Smooth muscle cell of bladder (primary cell): ENCODE measurements around the gene PCDHGA7. TPM values are rescaled to one million over a fixed set of nuclear protein-coding genes. Genes with fewer than 3 reads are reported as not detected.

Experiments used
- total RNA-seq: library from RNA; depleted of rRNA; stranded (reverse); fragments of >200 nt; gene quantifications from 2 replicates; pipeline ENCODE4 v1.2.3, GENCODE V29; 2014

The PCDHGA7 gene
- total RNA-seq: 4.1 and 4.6 TPM in 2 replicates

DNA sequence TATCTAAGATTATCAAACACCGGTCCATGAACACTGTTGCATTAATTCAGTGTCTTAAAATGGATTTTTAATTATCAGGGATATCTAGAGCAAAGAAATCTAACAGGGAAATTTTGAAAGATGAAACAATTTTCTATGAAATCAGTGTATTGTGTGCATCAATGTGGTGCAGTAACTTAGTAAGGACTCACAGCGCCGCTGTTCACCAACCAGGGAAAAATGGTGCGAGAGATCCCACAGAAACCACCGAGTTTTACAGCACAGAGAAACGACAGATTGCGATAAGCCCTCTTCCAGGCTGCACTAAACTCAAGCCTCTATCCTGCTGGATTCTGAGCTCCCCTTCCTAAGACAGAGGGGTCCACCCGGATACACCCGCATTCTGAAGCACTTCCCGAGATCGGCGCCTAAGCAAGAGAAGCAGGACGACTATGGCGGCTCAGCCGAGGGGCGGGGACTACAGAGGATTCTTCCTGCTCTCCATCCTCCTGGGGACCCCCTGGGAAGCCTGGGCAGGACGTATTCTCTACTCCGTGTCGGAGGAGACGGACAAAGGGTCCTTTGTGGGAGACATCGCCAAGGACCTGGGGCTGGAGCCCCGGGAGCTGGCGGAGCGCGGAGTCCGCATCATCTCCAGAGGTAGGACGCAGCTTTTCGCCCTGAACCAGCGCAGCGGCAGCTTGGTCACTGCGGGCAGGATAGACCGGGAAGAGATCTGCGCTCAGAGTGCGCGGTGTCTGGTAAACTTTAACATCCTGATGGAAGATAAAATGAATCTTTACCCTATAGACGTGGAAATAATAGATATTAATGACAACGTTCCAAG, at the start of gene PCDHGA7:
PCDHGA7 (plus strand) TSS at position 274 of the 826 bp plus-strand sequence; CDS start at position 432, 158 bp downstream.

DNA sequence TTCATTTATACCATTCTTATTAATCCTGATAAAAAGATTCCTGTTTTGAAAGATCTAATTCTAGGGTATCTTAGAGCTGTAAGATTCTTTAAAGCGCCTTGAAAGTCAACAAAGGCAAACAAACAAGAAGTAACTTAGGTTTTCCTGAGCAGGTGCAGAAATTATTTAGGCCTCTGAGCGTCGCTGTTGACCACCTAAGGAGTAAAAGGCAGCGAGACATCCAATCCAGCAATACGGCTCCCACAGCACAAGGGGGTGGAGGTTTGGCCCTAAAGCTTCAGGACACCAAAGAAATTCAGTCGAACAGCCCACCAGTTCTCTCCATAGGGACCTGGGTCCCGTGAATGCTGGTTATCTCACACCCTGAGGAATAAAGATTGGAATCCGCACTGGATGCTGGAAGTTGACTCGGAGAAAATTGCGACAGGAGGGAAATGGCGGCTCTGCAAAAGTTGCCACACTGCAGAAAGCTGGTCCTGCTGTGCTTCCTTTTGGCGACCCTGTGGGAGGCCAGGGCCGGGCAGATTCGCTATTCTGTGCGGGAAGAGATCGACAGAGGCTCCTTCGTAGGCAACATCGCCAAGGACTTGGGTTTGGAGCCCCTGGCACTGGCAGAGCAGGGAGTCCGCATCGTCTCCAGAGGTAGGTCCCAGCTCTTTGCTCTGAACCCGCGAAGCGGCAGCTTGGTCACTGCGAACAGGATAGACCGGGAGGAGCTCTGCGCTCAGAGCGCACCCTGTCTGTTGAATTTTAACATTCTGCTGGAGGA, 43.8 kb upstream of the PCDHGA7 start, which contains the start of gene PCDHGA2:
PCDHGA2 (plus strand) TSS at position 223 of the 769 bp plus-strand sequence.

DNA sequence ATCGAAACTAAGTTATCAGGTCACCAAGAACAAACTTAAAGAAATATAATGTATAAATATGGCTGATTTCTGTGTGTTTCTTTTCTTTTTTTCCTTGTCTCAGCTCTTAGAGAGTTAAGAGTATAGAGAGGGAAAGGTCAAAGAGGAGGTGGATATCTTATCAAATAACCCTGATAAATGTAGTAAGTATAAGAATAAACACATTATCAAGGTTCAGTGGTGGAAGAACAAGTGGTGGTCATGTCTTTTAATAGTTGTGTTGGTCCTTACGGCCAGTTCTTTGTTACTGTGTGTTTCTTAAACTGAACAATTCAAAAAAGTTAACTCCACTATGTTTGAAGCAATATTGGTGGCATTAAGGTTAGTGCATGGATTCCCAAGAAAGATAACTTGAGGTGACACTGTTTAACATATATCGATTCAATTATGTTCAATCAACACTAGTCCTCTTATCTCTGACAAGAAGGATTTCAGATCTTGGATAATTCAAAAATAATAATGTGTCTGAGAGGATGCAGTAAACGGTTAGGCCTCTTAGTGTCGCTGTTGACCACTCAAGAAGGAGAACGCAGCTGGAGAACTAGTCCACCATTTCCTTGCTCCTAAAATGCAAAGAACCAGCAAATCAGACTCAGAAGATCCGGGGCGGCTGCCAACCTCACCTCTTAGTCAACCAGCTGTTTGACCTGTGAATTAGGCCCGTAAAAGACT, 39.1 kb upstream of the PCDHGA7 start, which contains the start of gene PCDHGA3:
PCDHGA3 (plus strand) TSS at position 588 of the 711 bp plus-strand sequence. CDS start 205 bp downstream, outside the sequence.

DNA sequence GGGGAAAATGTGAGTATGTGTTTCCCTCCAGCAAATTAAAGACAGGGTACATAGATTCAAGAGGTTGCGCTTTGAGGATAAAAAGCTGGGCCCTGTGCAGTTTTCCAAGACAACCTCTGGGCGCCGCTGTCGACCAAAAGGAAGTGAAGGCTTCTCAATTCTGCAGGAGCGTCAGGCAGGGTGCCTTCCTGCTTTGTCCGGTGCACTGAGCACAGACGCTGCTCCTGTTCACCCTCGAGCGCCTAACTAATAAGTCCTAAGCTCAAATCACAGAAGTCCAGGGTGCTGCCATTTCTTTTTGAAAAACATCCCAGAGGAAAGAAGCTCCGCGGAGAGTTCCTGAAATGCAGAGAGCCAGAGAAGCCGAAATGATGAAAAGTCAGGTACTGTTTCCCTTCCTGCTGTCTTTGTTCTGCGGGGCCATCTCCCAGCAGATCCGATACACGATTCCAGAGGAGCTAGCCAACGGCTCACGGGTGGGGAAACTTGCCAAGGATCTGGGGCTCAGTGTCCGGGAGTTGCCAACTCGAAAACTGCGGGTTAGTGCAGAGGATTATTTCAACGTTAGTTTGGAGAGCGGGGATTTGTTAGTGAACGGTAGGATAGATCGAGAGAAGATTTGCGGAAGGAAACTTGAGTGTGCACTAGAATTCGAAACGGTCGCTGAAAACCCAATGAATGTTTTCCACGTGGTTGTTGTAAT, 32.5 kb upstream of the PCDHGA7 start, which contains the start of gene PCDHGB1:
PCDHGB1 (plus strand) TSS at position 183 of the 703 bp plus-strand sequence; CDS start at position 345, 162 bp downstream.

DNA sequence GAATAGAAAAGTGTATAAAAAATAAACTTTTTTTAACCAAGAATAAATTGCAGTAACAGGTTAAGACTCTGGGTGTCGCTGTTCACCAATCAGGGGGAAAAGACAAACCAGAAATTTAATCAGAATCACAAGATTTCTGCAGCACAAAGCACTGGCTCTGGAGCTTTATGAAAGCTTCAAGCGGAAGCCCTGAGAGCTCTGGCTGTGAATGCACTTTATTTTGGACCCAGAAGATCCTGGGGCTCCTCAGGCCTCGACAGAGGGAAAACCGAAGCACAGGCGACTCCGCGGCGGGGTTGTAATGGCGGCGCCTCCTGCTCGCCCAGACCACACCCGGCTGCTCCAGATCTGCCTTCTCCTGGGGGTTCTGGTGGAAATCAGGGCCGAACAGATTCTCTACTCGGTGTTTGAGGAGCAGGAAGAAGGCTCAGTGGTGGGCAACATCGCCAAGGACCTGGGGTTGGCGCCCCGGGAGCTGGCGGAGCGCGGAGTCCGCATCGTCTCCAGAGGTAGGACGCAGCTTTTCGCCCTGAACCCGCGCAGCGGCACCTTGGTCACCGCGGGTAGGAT, 27.6 kb upstream of the PCDHGA7 start, which contains the start of gene PCDHGA4:
PCDHGA4 (plus strand) TSS at position 122 of the 570 bp plus-strand sequence; CDS start at position 209, 87 bp downstream.

DNA sequence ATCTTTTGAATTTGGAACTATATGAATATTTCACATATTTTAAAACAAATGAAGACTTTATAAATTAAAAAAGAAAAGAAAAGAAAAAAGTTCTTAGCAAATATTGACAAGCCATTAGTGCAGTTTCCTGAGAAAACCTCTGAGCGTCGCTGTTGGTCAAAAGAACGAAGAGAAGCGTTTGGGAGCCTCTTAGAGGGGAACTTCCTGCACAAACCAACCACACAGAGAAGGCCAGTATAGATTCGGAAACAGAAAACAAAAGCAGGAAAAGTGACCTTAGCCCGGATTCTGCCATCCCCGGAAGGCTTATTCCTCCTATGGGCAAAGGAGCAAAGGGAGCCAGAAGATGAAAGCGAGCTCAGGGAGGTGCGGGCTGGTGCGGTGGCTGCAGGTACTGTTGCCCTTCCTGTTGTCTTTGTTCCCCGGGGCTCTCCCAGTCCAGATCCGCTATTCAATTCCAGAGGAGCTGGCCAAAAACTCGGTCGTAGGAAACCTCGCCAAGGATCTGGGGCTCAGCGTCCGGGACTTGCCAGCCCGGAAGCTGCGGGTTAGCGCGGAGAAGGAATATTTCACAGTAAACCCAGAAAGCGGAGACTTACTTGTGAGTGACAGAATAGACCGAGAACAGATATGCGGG, 22.6 kb upstream of the PCDHGA7 start, which contains the start of gene PCDHGB2:
PCDHGB2 (plus strand) TSS at position 205 of the 637 bp plus-strand sequence; CDS start at position 347, 142 bp downstream.

DNA sequence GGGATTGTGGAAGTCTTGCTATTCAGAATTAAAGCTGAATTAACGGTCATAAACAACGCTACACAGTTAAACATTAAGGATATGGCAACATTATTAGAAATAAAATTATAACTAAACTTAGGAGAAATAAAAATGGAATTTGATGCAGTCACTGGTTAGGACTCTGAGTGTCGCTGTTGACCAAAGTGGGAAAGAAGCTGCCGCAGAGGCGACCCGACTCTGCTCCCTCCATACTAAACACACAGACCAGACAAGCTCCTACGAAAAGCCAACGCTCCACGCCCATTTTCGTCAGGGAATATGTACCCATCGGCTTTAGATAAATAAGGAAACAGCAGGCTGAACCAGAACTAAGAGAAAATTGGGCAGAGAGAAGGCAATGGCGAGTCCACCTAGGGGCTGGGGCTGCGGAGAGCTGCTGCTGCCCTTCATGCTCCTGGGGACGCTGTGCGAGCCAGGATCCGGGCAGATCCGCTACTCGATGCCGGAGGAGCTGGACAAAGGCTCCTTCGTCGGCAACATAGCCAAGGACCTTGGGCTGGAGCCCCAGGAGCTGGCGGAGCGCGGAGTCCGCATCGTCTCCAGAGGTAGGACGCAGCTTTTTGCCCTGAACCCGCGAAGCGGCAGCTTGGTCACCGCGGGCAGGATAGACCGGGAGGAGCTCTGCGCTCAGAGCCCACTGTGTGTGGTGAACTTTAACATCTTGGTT, 18.4 kb upstream of the PCDHGA7 start, which contains the start of gene PCDHGA5:
PCDHGA5 (plus strand) TSS at position 211 of the 709 bp plus-strand sequence; CDS start at position 380, 169 bp downstream.

DNA sequence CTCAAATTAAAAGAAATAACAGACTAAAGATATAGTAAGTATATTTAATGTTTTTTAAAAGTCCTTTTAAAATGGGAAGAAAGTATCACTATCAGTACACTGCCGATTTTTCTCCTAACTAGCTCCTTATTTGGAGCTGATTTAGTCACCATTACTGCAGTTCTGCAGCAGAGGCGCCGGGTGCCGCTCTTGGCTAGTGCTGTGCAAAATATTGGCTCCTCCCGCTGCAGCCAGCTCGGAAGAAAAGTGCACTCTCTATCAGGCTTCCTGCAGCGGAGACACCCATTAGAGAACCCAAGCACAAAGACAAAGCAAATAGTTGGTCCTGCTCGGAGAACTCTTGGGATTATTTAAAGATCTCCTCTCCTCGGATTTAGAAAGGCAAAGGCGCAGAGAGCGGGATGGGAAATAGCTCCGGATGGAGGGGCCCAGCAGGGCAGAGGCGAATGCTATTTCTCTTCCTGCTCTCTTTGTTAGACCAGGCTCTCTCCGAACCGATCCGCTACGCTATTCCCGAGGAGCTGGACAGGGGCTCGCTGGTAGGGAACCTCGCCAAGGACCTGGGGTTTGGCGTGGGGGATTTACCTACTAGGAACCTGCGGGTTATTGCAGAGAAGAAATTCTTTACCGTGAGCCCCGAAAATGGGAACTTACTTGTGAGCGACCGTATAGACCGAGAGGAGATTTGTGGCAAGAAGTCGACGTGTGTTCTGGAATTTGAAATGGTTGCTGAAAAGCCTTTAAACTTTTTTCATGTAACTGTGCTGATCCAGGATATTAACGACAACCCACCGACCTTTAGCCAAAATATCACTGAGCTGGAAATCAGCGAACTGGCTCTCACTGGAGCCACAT, 12.3 kb upstream of the PCDHGA7 start, which contains the start of gene PCDHGB3:
PCDHGB3 (plus strand) TSS at position 249 of the 855 bp plus-strand sequence; CDS start at position 402, 153 bp downstream.

DNA sequence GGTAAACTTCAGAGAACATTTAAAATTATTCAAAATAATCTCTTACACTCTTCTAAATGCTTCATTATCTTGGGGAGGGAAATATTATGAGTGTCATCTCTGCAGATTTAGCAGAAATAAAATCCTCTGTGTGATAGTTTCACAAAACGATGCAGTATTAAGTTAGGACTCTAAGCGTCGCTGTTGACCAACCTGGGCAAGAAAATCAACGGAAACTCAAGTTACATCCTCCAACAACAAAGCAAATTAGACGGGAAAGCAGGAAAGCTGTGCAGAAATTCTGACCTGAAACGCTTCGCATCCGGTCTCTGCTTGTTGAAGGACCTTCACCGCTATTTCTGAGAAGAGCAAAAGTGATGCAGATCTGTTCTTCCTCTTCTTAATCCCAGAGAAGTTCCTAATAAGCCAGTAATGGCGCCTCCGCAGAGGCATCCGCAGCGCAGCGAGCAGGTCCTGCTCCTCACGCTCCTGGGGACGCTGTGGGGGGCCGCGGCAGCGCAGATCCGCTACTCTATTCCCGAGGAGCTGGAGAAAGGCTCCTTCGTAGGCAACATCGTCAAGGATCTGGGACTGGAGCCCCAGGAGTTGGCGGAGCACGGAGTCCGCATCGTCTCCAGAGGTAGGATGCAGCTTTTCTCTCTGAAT, 8.7 kb upstream of the PCDHGA7 start, which contains the start of gene PCDHGA6:
PCDHGA6 (plus strand) TSS at position 219 of the 645 bp plus-strand sequence; CDS start at position 412, 193 bp downstream.

DNA sequence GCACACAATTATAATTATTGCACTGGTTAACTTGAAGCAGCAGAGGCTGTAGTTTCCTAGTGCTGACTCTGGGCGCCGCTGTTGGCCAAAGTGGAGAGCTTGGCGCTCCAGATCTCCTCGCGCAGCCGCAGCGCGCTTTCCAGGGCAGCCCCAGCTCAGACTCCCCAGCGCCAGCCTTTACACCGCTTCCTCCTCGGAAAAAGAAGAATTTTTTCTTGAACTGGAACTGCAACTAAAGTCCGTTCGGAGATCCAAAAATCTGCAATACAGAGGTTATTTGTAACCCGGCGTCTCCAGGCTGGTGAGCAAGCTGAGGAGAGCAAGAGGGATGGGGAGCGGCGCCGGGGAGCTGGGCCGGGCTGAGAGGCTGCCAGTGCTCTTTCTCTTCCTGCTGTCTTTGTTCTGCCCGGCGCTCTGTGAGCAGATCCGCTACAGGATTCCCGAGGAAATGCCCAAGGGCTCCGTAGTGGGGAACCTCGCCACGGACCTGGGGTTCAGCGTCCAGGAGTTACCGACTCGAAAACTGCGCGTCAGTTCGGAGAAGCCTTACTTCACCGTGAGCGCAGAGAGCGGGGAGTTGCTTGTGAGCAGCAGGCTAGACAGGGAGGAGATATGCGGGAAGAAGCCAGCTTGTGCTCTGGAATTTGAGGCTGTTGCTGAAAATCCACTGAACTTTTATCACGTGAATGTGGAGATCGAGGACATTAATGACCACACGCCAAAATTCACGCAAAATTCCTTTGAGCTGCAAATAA, 5.2 kb downstream of the PCDHGA7 start, which contains the start of gene PCDHGB4:
PCDHGB4 (plus strand) TSS at position 142 of the 755 bp plus-strand sequence; CDS start at position 329, 187 bp downstream.

DNA sequence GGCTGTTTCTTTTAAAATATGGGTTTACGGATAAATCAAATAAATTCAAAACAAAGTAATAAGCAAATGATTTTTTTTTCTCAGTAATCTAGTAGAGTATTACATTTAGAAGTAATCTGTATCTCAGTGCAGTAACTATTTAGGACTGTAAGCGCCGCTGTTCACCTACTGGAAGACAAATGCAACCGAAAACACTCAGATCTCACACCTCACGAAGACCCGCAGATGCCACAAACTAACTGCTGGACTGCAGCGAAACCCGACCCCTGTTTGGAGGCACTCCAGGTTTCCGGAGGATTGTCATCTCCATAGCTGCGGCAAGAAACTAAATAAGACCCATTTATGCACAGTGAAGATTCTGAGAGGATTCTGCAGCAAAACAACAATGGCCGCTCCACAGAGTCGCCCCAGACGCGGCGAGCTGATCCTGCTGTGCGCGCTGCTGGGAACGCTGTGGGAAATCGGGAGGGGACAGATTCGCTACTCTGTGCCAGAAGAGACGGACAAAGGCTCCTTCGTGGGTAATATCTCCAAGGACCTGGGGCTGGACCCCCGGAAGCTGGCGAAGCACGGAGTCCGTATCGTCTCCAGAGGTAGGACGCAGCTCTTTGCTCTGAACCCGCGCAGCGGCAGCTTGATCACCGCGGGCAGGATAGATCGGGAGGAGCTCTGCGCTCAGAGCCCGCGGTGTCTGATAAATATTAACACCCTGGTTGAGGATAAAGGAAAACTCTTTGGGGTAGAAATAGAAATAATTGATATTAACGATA, 10.1 kb downstream of the PCDHGA7 start, which contains the start of gene PCDHGA8:
PCDHGA8 (plus strand) TSS at position 205 of the 770 bp plus-strand sequence; CDS start at position 386, 181 bp downstream.

DNA sequence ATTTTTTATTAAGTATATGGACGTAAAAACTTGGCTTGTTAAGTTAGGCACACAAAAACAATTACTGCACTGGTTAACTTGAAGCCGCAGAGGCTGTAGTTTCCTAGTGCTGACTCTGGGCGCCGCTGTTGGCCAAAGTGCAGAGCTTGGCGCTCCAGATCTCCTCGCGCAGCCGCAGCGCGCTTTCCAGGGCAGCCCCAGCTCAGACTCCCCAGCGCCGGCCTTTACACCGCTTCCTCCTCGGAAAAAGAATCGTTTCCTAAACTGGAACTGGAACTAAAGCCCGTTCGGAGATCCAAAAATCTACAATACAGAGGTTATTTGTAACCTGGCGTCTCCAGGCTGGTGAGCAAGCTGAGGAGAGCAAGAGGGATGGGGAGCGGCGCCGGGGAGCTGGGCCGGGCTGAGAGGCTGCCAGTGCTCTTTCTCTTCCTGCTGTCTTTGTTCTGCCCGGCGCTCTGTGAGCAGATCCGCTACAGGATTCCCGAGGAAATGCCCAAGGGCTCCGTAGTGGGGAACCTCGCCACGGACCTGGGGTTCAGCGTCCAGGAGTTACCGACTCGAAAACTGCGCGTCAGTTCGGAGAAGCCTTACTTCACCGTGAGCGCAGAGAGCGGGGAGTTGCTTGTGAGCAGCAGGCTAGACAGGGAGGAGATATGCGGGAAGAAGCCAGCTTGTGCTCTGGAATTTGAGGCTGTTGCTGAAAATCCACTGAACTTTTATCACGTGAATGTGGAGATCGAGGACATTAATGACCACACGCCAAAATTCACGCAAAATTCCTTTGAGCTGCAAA, 15.4 kb downstream of the PCDHGA7 start, which contains the start of gene PCDHGB5:
PCDHGB5 (plus strand) TSS at position 192 of the 796 bp plus-strand sequence; CDS start at position 373, 181 bp downstream.

DNA sequence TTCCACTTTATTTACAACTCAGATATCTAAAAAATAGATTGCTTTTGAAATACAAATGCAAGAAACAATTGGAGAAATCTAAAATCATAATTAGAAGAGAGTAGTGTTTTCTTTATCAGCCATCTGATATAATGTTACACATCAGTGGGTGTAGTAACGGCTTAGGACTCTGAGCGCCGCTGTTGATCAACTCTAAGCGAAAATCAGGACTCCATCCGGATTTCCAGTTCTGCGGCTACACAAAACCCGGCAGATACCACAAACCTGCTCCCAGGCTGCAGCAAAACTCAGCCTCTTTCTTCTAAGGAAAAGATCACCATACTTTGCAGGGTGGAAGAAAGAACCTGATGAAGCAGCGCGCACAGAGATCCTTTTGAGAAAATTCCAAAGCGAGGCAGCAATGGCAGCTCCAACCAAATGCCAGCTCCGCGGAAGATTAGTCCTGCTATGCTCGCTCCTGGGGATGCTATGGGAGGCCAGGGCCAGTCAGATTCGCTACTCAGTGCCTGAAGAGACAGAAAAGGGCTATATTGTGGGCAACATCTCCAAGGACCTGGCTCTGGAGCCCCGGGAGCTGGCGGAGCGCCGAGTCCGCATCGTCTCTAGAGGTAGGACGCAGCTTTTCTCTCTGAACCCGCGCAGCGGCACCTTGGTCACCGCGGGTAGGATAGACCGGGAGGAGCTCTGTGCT, 20.2 kb downstream of the PCDHGA7 start, which contains the start of gene PCDHGA9:
PCDHGA9 (plus strand) TSS at position 226 of the 691 bp plus-strand sequence; CDS start at position 401, 175 bp downstream.

DNA sequence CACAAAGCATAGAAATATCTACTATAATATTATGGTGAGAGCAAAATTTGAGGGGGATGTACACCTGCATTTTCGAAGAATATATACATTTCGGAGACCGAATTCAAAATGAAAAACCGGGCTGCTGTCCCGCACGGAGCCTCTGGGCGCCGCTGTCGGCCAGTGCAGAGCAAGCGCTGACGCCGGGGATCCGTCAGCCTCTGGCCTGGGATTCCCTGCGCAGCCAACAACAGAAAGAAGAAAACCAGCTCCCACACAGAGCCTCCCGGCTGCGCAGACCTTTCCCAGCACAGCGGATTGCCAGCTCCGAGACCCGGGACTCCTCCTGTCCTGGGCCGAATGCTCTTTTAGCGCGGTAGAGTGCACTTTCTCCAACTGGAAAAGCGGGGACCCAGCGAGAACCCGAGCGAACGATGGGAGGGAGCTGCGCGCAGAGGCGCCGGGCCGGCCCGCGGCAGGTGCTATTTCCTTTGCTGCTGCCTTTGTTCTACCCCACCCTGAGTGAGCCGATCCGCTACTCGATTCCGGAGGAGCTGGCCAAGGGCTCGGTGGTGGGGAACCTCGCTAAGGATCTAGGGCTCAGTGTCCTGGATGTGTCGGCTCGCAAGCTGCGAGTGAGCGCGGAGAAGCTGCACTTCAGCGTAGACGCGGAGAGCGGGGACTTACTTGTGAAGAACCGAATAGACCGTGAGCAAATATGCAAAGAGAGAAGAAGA, 25.4 kb downstream of the PCDHGA7 start, which contains the start of gene PCDHGB6:
PCDHGB6 (plus strand) TSS at position 232 of the 716 bp plus-strand sequence; CDS start at position 414, 182 bp downstream.

